ENCODE data around the gene BBS12.

The BBS12 gene

GRCh38 chr4:122793811-122794210 lies 61.3 kb downstream of the BBS12 start:
- DNase-seq (ENCODE audit: low read depth in 2 of 3, low spot score in 2 of 3) = no peak

Data from activated CD8-positive, alpha-beta memory T cell treated with anti-CD3 and anti-CD28 coated beads for 48 hours (primary cell).